ENCODE results near the gene OR2T11.

DNA sequence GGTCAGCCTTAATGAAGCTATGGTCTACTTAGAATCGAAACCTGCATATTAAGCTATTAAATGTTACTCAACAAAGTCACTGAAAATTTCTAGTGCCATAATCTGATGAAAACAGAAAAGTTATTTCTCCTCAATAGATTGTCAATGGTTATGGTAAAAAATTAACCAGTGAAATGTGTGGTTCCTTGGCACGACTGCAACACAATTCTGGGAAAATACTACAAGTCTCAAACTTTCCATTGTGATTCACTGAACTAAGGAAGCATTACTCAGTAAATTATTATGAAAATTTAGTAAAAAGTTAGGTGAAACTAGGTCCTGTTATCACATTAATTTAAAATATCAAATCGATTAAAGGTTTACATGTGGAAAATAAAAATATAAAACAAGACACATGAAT lies 24.6 kb downstream of the OR2T11 start:
- TF ChIP-seq FOXK1 (CRISPR knock-in tag; IDR thresholded peaks at IDR 0.05): no peak
- TF ChIP-seq ESRRA (CRISPR knock-in tag; IDR thresholded peaks at IDR 0.05; ENCODE audit: borderline replicate concordance): no peak
- no peak for TF ChIP-seq IRF2 (CRISPR knock-in tag; IDR thresholded peaks at IDR 0.05; ENCODE audit: borderline replicate concordance, low read depth)
- TF ChIP-seq, protein P1, sequence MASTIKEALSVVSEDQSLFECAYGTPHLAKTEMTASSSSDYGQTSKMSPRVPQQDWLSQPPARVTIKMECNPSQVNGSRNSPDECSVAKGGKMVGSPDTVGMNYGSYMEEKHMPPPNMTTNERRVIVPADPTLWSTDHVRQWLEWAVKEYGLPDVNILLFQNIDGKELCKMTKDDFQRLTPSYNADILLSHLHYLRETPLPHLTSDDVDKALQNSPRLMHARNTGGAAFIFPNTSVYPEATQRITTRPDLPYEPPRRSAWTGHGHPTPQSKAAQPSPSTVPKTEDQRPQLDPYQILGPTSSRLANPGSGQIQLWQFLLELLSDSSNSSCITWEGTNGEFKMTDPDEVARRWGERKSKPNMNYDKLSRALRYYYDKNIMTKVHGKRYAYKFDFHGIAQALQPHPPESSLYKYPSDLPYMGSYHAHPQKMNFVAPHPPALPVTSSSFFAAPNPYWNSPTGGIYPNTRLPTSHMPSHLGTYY (CRISPR knock-in tag; IDR thresholded peaks at IDR 0.05): no peak

Measured in WTC11 (cell line).